ACC112 (cell line): ENCODE measurements around the gene CHCHD4.

Experiments used
- H2AFZ ChIP-seq: fragments of 200-600 bp; sonication (generic); one replicate; pipeline ENCODE4 v1.6.0; 2017; ENCODE audit warnings: antibody characterized with exemption, low read length; ENCODE audit not compliant: unreplicated experiment
- H3K27ac ChIP-seq: fragments of 200-600 bp; sonication (generic); 2 replicates; pipeline ENCODE4 v1.5.1; 2014; ENCODE audit warnings: low read depth, mild to moderate bottlenecking, antibody characterized with exemption, low read length, moderate library complexity
- H3K27me3 ChIP-seq: fragments of 200-600 bp; sonication (generic); 2 replicates; pipeline ENCODE4 v1.6.1; 2014; ENCODE audit warnings: mild to moderate bottlenecking, antibody characterized with exemption, low read length, moderate library complexity, mixed read lengths; ENCODE audit not compliant: insufficient read depth
- H3K36me3 ChIP-seq: fragments of 200-600 bp; sonication (generic); 2 replicates; pipeline ENCODE4 v1.6.1; 2016; ENCODE audit warnings: mild to moderate bottlenecking, antibody characterized with exemption, low read length, moderate library complexity, mixed read lengths; ENCODE audit not compliant: insufficient read depth
- H3K4me1 ChIP-seq: fragments of 200-600 bp; sonication (generic); one replicate; pipeline ENCODE4 v1.6.1; 2016; ENCODE audit warnings: low read length, mixed read lengths; ENCODE audit not compliant: insufficient read depth, unreplicated experiment, control insufficient read depth
- H3K4me3 ChIP-seq: fragments of 200-600 bp; sonication (generic); 2 replicates; pipeline ENCODE4 v1.5.1; 2014; ENCODE audit warnings: mild to moderate bottlenecking, low read depth, low read length
- H3K79me2 ChIP-seq: fragments of 200-600 bp; sonication (generic); one replicate; pipeline ENCODE4 v1.6.0; 2016; ENCODE audit warnings: low read length; ENCODE audit not compliant: control insufficient read depth, unreplicated experiment, insufficient read depth

CHCHD4 gene

GRCh38 chr3:14134291-14134690 lies 9.6 kb upstream of the CHCHD4 start:
- Histone ChIP-seq H3K27ac (no peak overlapping the region), H3K4me3 (no peak overlapping the region), H3K4me1 (peaks cover 10% of the 10 kb centered on the region), H3K27me3 (no peaks in the 10 kb centered on the region), H3K36me3 (peaks cover 9% of the 10 kb centered on the region; the same call in 1 of the 2 replicates), H2AFZ (no peak overlapping the region), H3K79me2 (peaks cover 4% of the 10 kb centered on the region)

- Histone ChIP-seq H3K4me3 (no peak overlapping the region), H3K79me2 (peaks cover 7% of the 10 kb centered on the region), H3K27me3 (no peaks in the 10 kb centered on the region), H3K36me3 (peaks cover 9% of the 10 kb centered on the region), H2AFZ (no peak overlapping the region), H3K4me1 (peaks cover 10% of the 10 kb centered on the region), H3K27ac (no peak overlapping the region)
Observed at GRCh38 chr3:14133876-14134275, 9.2 kb upstream of the CHCHD4 start.

- Histone ChIP-seq H3K4me3 (no peak overlapping the region), H3K4me1 (peaks cover 10% of the 10 kb centered on the region), H3K27me3 (no peaks in the 10 kb centered on the region), H3K27ac (no peak overlapping the region), H2AFZ (no peak overlapping the region), H3K79me2 (peaks cover 13% of the 10 kb centered on the region), H3K36me3 (peaks cover 14% of the 10 kb centered on the region)
Observed at GRCh38 chr3:14133188-14133800, 8.6 kb upstream of the CHCHD4 start.

- H3K4me3 ChIP-seq, result no peak overlapping the region
- H2AFZ ChIP-seq, result no peak overlapping the region
- H3K27me3 ChIP-seq, result no peaks in the 10 kb centered on the region
- H3K79me2 ChIP-seq, result peaks cover 19% of the 10 kb centered on the region
- peaks cover 10% of the 10 kb centered on the region for H3K4me1 ChIP-seq
- H3K36me3 ChIP-seq, result peaks cover 19% of the 10 kb centered on the region
- no peak overlapping the region for H3K27ac ChIP-seq
Observed at GRCh38 chr3:14132689-14133088, 8.0 kb upstream of the CHCHD4 start.

- H3K4me1 ChIP-seq, result peaks cover 8% of the 10 kb centered on the region
- peaks cover 24% of the 10 kb centered on the region for H3K79me2 ChIP-seq
- no peaks in the 10 kb centered on the region for H3K27me3 ChIP-seq
- no peak overlapping the region for H3K4me3 ChIP-seq
- no peak overlapping the region for H2AFZ ChIP-seq
- H3K36me3 ChIP-seq, result peaks cover 19% of the 10 kb centered on the region
- H3K27ac ChIP-seq, result no peak overlapping the region
Observed at GRCh38 chr3:14132120-14132519, 7.5 kb upstream of the CHCHD4 start.

- peaks cover 34% of the 10 kb centered on the region for H3K79me2 ChIP-seq
- no peak overlapping the region for H3K4me3 ChIP-seq
- H3K4me1 ChIP-seq, result peaks cover 7% of the 10 kb centered on the region
- H3K27me3 ChIP-seq, result no peaks in the 10 kb centered on the region
- H2AFZ ChIP-seq, result no peak overlapping the region
- peaks cover 19% of the 10 kb centered on the region for H3K36me3 ChIP-seq
- H3K27ac ChIP-seq, result no peak overlapping the region
Observed at GRCh38 chr3:14131134-14131533, 6.5 kb upstream of the CHCHD4 start.

GRCh38 chr3:14130707-14131106 lies 6.0 kb upstream of the CHCHD4 start:
- H3K27me3 ChIP-seq, result no peaks in the 10 kb centered on the region
- H3K36me3 ChIP-seq, result peaks cover 19% of the 10 kb centered on the region
- no peak overlapping the region for H2AFZ ChIP-seq
- no peak overlapping the region for H3K4me3 ChIP-seq
- H3K27ac ChIP-seq, result no peak overlapping the region
- peaks cover 39% of the 10 kb centered on the region for H3K79me2 ChIP-seq
- H3K4me1 ChIP-seq, result peaks cover 10% of the 10 kb centered on the region

- no peak overlapping the region for H3K4me3 ChIP-seq
- no peaks in the 10 kb centered on the region for H3K27me3 ChIP-seq
- peaks cover 10% of the 10 kb centered on the region for H3K4me1 ChIP-seq
- H3K79me2 ChIP-seq, result peaks cover 43% of the 10 kb centered on the region
- H3K36me3 ChIP-seq, result peaks cover 19% of the 10 kb centered on the region
- H2AFZ ChIP-seq, result no peak overlapping the region
- no peak overlapping the region for H3K27ac ChIP-seq
Observed at GRCh38 chr3:14130230-14130629, 5.6 kb upstream of the CHCHD4 start.

- H3K4me1 ChIP-seq, result peaks cover 10% of the 10 kb centered on the region
- no peak overlapping the region for H2AFZ ChIP-seq
- H3K27me3 ChIP-seq, result no peaks in the 10 kb centered on the region
- H3K36me3 ChIP-seq, result peaks cover 19% of the 10 kb centered on the region
- peaks cover 44% of the 10 kb centered on the region for H3K79me2 ChIP-seq
- no peak overlapping the region for H3K4me3 ChIP-seq
- no peak overlapping the region for H3K27ac ChIP-seq
Observed at GRCh38 chr3:14129296-14129695, 4.6 kb upstream of the CHCHD4 start.

GRCh38 chr3:14128724-14129123 lies 4.1 kb upstream of the CHCHD4 start:
- peaks cover 19% of the 10 kb centered on the region for H3K36me3 ChIP-seq
- no peak overlapping the region for H3K4me3 ChIP-seq
- no peak overlapping the region for H2AFZ ChIP-seq
- H3K27ac ChIP-seq, result no peak overlapping the region
- H3K27me3 ChIP-seq, result no peaks in the 10 kb centered on the region
- H3K79me2 ChIP-seq, result peaks cover 50% of the 10 kb centered on the region
- peaks cover 12% of the 10 kb centered on the region for H3K4me1 ChIP-seq

GRCh38 chr3:14127516-14128161 lies 3.0 kb upstream of the CHCHD4 start:
- H3K79me2 ChIP-seq, result peaks cover 61% of the 10 kb centered on the region
- peaks cover 22% of the 10 kb centered on the region for H3K4me1 ChIP-seq
- no peaks in the 10 kb centered on the region for H3K27me3 ChIP-seq
- H3K27ac ChIP-seq, result no peak overlapping the region
- no peak overlapping the region for H3K4me3 ChIP-seq
- no peak overlapping the region for H2AFZ ChIP-seq
- H3K36me3 ChIP-seq, result peaks cover 19% of the 10 kb centered on the region
